H9 (cell line): Measurements from ENCODE around the gene MED23. TPM values are rescaled to one million over a fixed set of nuclear protein-coding genes. Genes with fewer than 3 reads are reported as not detected.

ENCODE experiments used
- DNase-seq: peaks from one replicate; pipeline ENCODE4 v3.0.0-alpha.2; 2017
- H2AFZ ChIP-seq: one replicate; pipeline ENCODE4 v1.6.1; 2013; ENCODE audit warnings: mild to moderate bottlenecking, low read length, control low read depth, moderate library complexity
- H2AK5ac ChIP-seq: 2 replicates; pipeline ENCODE4 v1.6.1; 2013; ENCODE audit warnings: low read length, control low read depth, mixed read lengths; ENCODE audit not compliant: insufficient read length
- H2BK120ac ChIP-seq: one replicate; pipeline ENCODE4 v1.6.1; 2013; ENCODE audit warnings: low read depth, mild to moderate bottlenecking, low read length, control low read depth, inconsistent platforms; ENCODE audit not compliant: poor library complexity, severe bottlenecking
- H2BK12ac ChIP-seq: 2 replicates; pipeline ENCODE4 v1.6.1; 2013; ENCODE audit warnings: low read length, control low read depth, mixed read lengths, low read depth; ENCODE audit not compliant: insufficient read length
- H2BK15ac ChIP-seq: 2 replicates; pipeline ENCODE4 v1.6.1; 2013; ENCODE audit warnings: low read depth, low read length, control low read depth
- H2BK20ac ChIP-seq: one replicate; pipeline ENCODE4 v1.6.1; 2013; ENCODE audit warnings: low read depth, mild to moderate bottlenecking, low read length, control low read depth, inconsistent platforms; ENCODE audit not compliant: poor library complexity, severe bottlenecking
- H2BK5ac ChIP-seq: 2 replicates; pipeline ENCODE4 v1.6.1; 2013; ENCODE audit warnings: low read length, control low read depth, mixed read lengths; ENCODE audit not compliant: insufficient read length
- H3K14ac ChIP-seq: 2 replicates; pipeline ENCODE4 v1.6.1; 2013; ENCODE audit warnings: low read length, control low read depth; ENCODE audit not compliant: insufficient read depth
- H3K18ac ChIP-seq: 2 replicates; pipeline ENCODE4 v1.6.1; 2013; ENCODE audit warnings: low read depth, mild to moderate bottlenecking, mixed read lengths, low read length, control low read depth; ENCODE audit not compliant: insufficient read length
- H3K23ac ChIP-seq: 2 replicates; pipeline ENCODE4 v1.6.1; 2013; ENCODE audit warnings: low read length, control low read depth, mixed read lengths, low read depth; ENCODE audit not compliant: insufficient read length
- H3K23me2 ChIP-seq: 2 replicates; pipeline ENCODE4 v1.6.1; 2013; ENCODE audit warnings: low read depth, mild to moderate bottlenecking, mixed read lengths, low read length, control low read depth; ENCODE audit not compliant: insufficient read length, poor library complexity, severe bottlenecking
- H3K27ac ChIP-seq: 2 replicates; pipeline ENCODE4 v1.5.1; 2013; ENCODE audit warnings: low read length, control low read depth, mixed read lengths, low read depth; ENCODE audit not compliant: insufficient read length
- H3K27me3 ChIP-seq: 2 replicates; pipeline ENCODE4 v1.6.1; 2013; ENCODE audit warnings: low read length, control low read depth, inconsistent platforms; ENCODE audit not compliant: insufficient read depth
- H3K4ac ChIP-seq: 2 replicates; pipeline ENCODE4 v1.6.1; 2013; ENCODE audit warnings: low read depth, mild to moderate bottlenecking, control low read depth, inconsistent platforms, low read length, moderate library complexity
- H3K4me1 ChIP-seq: 2 replicates; pipeline ENCODE4 v1.6.1; 2013; ENCODE audit warnings: low read length, control low read depth, inconsistent platforms; ENCODE audit not compliant: insufficient read depth
- H3K4me2 ChIP-seq: 2 replicates; pipeline ENCODE4 v1.6.1; 2013; ENCODE audit warnings: low read length, control low read depth, mixed read lengths; ENCODE audit not compliant: insufficient read length, insufficient read depth
- H3K56ac ChIP-seq: 2 replicates; pipeline ENCODE4 v1.6.1; 2013; ENCODE audit warnings: low read depth, mild to moderate bottlenecking, mixed read lengths, low read length, control low read depth; ENCODE audit not compliant: insufficient read length
- H3K79me1 ChIP-seq: 2 replicates; pipeline ENCODE4 v1.6.1; 2013; ENCODE audit warnings: low read depth, mild to moderate bottlenecking, moderate library complexity, low read length, control low read depth, inconsistent platforms; ENCODE audit not compliant: insufficient read depth, poor library complexity, severe bottlenecking
- H3K79me2 ChIP-seq: 2 replicates; pipeline ENCODE4 v1.6.1; 2013; ENCODE audit warnings: low read length, control low read depth, inconsistent platforms; ENCODE audit not compliant: insufficient read depth
- H3K9ac ChIP-seq: 2 replicates; pipeline ENCODE4 v1.6.1; 2013; ENCODE audit warnings: low read length, control low read depth, mixed read lengths; ENCODE audit not compliant: insufficient read length; ENCODE audit errors: extremely low read depth
- H3K9me3 ChIP-seq: one replicate; pipeline ENCODE4 v1.6.1; 2013; ENCODE audit warnings: low read depth, low read length, inconsistent platforms; ENCODE audit not compliant: control insufficient read depth
- H3T11ph ChIP-seq: one replicate; pipeline ENCODE4 v1.6.1; 2013; ENCODE audit warnings: mild to moderate bottlenecking, low read length, control low read depth, inconsistent platforms
- H4K20me1 ChIP-seq: one replicate; pipeline ENCODE4 v1.6.1; 2013; ENCODE audit not compliant: control insufficient read depth, insufficient read length, insufficient read depth
- H4K5ac ChIP-seq: 2 replicates; pipeline ENCODE4 v1.6.1; 2013; ENCODE audit warnings: low read depth, mild to moderate bottlenecking, mixed read lengths, low read length, control low read depth; ENCODE audit not compliant: insufficient read length
- H4K8ac ChIP-seq: replicated peaks from 2 replicates; pipeline ENCODE4 v1.6.1; 2013; ENCODE audit warnings: low read length, control low read depth, mixed read lengths, low read depth; ENCODE audit not compliant: insufficient read length
- H4K91ac ChIP-seq: 2 replicates; pipeline ENCODE4 v1.6.1; 2013; ENCODE audit warnings: low read depth, mild to moderate bottlenecking, moderate library complexity, mixed read lengths, low read length, control low read depth; ENCODE audit not compliant: insufficient read length
- H3K27ac Mint-ChIP-seq, 3 experiments: 2 replicates in 2 of 3; 3 replicates in 1 of 3; pipeline ENCODE4 v1.8.0; 2020 to 2021; ENCODE audit warnings: mixed read lengths in 3 of 3, mild to moderate bottlenecking in 1 of 3, moderate library complexity in 1 of 3
- H3K27me3 Mint-ChIP-seq: 2 replicates; pipeline ENCODE4 v1.8.0; 2021; ENCODE audit warnings: low read depth, mild to moderate bottlenecking, moderate library complexity, mixed read lengths
- H3K36me3 Mint-ChIP-seq, 3 experiments: 2 replicates in 2 of 3; 3 replicates in 1 of 3; pipeline ENCODE4 v1.8.0; 2020 to 2021; ENCODE audit warnings: low read depth in 3 of 3, mixed read lengths in 3 of 3; ENCODE audit not compliant: insufficient read depth in 1 of 3
- H3K4me1 Mint-ChIP-seq, 2 experiments: 2 replicates each; pipeline ENCODE4 v1.8.0; 2020; ENCODE audit warnings: mixed read lengths in 2 of 2
- H3K4me3 Mint-ChIP-seq, 2 experiments: 2 replicates in 1 of 2; 3 replicates in 1 of 2; pipeline ENCODE4 v1.8.0; 2020 to 2021; ENCODE audit warnings: mild to moderate bottlenecking in 2 of 2, mixed read lengths in 2 of 2, moderate library complexity in 1 of 2
- H3K9me3 Mint-ChIP-seq, 2 experiments: 2 replicates in 1 of 2; 3 replicates in 1 of 2; pipeline ENCODE4 v1.8.0; 2020; ENCODE audit warnings: mild to moderate bottlenecking in 2 of 2, mixed read lengths in 2 of 2, moderate library complexity in 1 of 2
- WGBS: extraction: QIAGEN DNeasy Blood & Tissue Kit; methylation state at CpG from one replicate; pipeline ENCODE4 v1.1.7; 2013; ENCODE audit warnings: missing lambda C conversion rate, low lambda C conversion rate, mixed read lengths; ENCODE audit not compliant: insufficient read length; ENCODE audit errors: extremely low coverage; 5-methylcytosine and 5-hydroxymethylcytosine counted together
- total RNA-seq: library from RNA; stranded (reverse); gene quantifications from 2 replicates; pipeline ENCODE4 v1.2.1, GENCODE V29; 2021
- TF ChIP-seq, protein P1 (sequence below): fragments of 200-600 bp; sonication (generic); conservative IDR thresholded peaks from 3 replicates; pipeline ENCODE4 v1.8.0; 2021; ENCODE audit warnings: antibody characterized with exemption, mild to moderate bottlenecking

The MED23 gene
- total RNA-seq, 1 experiment from 2014 or later: 16.2 TPM

DNA sequence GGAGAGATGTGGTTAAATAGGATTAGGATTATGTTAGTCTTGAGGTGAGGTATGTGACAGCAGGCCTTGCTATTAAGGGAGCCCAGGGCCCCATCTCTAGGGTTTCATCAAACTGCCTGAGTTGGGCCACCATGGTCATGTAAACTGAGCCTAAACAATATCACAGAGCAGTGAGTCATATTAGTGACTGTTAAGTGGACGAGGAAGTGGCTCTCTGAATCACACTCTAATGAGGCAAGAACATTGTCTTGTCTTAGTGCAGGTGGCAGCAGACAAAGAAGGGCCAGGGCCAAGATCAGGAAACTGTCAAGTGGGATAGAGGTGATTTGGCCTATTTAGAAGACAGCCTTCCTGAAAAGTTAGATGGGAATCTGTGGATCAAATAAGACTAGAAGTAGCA lies 32.2 kb upstream of the MED23 start:
- H3K56ac ChIP-seq: no peak overlapping the region
- Mint-ChIP-seq H3K27me3 (no peaks in the 10 kb centered on the region), H3K4me3 (no peak overlapping the region; a peak in 1 of 5 replicates), H3K27ac (no peak overlapping the region), H3K36me3 (no peaks in the 10 kb centered on the region), H3K9me3 (no peaks in the 10 kb centered on the region), H3K4me1 (no peaks in the 10 kb centered on the region; a peak in 1 of 4 replicates)
- H2BK120ac ChIP-seq: no peak overlapping the region
- H3K9ac ChIP-seq: no peak overlapping the region
- no peaks in the 10 kb centered on the region for H3K79me2 ChIP-seq
- no peak overlapping the region for H3K18ac ChIP-seq
- no CpG with 5 or more reads among the region's 1 CpG for WGBS
- no peak overlapping the region for H3K4me2 ChIP-seq
- no peak overlapping the region for H3K23ac ChIP-seq
- no peak overlapping the region for H2BK12ac ChIP-seq
- no peaks in the 10 kb centered on the region for H4K20me1 ChIP-seq
- H3K14ac ChIP-seq: no peak overlapping the region
- H4K8ac ChIP-seq: no peak overlapping the region
- H4K5ac ChIP-seq: no peak overlapping the region
- no peak overlapping the region for H2AK5ac ChIP-seq
- TF ChIP-seq, protein P1, sequence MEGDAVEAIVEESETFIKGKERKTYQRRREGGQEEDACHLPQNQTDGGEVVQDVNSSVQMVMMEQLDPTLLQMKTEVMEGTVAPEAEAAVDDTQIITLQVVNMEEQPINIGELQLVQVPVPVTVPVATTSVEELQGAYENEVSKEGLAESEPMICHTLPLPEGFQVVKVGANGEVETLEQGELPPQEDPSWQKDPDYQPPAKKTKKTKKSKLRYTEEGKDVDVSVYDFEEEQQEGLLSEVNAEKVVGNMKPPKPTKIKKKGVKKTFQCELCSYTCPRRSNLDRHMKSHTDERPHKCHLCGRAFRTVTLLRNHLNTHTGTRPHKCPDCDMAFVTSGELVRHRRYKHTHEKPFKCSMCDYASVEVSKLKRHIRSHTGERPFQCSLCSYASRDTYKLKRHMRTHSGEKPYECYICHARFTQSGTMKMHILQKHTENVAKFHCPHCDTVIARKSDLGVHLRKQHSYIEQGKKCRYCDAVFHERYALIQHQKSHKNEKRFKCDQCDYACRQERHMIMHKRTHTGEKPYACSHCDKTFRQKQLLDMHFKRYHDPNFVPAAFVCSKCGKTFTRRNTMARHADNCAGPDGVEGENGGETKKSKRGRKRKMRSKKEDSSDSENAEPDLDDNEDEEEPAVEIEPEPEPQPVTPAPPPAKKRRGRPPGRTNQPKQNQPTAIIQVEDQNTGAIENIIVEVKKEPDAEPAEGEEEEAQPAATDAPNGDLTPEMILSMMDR: no peak
- H2BK20ac ChIP-seq: no peak overlapping the region
- no peak overlapping the region for H3T11ph ChIP-seq
- no peak overlapping the region for H3K4ac ChIP-seq
- no peaks in the 10 kb centered on the region for H3K9me3 ChIP-seq
- no peak overlapping the region for H2AFZ ChIP-seq
- no peaks in the 10 kb centered on the region for H3K23me2 ChIP-seq
- H3K27ac ChIP-seq: no peak overlapping the region
- H3K4me1 ChIP-seq: no peaks in the 10 kb centered on the region; the same call in 1 of the 2 replicates
- no peaks in the 10 kb centered on the region for H3K27me3 ChIP-seq
- no peak overlapping the region for H4K91ac ChIP-seq
- no peak for DNase-seq
- no peak overlapping the region for H2BK15ac ChIP-seq
- H2BK5ac ChIP-seq: no peak overlapping the region
- H3K79me1 ChIP-seq: no peaks in the 10 kb centered on the region
